Heart right ventricle (tissue), 16 donors: ENCODE measurements around the gene HIVEP2. TPM values are rescaled to one million over a fixed set of nuclear protein-coding genes. Genes with fewer than 3 reads are reported as not detected.
A peak's percentile ranks its signal among the peaks of the same experiment; 100 is the strongest.

Source experiments
- ATAC-seq, 8 donors: fragments of 200-7000 bp; cut with Tn5 transposase; one replicate each; pipeline ENCODE4 v1.9.1; 2020; ENCODE audit warnings: mild to moderate bottlenecking in 8 of 8, moderate library complexity in 8 of 8, moderate number of reproducible peaks in 1 of 8
- DNase-seq, 2 donors: peaks; one replicate each; pipeline ENCODE4 v3.0.0-alpha.2; 2020
- H3K27ac ChIP-seq, 10 donors: fragments of 200-600 bp; sonication (generic) in 2 of 10; one replicate each; pipeline versions ENCODE4 v1.5.0 to v1.8.0; 2020 to 2022; ENCODE audit warnings: mild to moderate bottlenecking in 3 of 10
- H3K27me3 ChIP-seq, 7 donors: fragments of 200-600 bp; one replicate each; pipeline ENCODE4 v1.8.0; 2021 to 2022; ENCODE audit warnings: mild to moderate bottlenecking in 2 of 7
- H3K36me3 ChIP-seq, 9 donors: fragments of 200-600 bp; sonication (generic) in 1 of 9; one replicate each; pipeline versions ENCODE4 v1.5.0 to v1.8.0; 2020 to 2022; ENCODE audit warnings: mild to moderate bottlenecking in 2 of 9
- H3K4me1 ChIP-seq, 9 donors: fragments of 200-600 bp; sonication (generic) in 1 of 9; one replicate each; pipeline versions ENCODE4 v1.5.0 to v1.8.0; 2020 to 2022; ENCODE audit warnings: mild to moderate bottlenecking in 4 of 9
- H3K4me3 ChIP-seq, 10 donors: fragments of 200-600 bp; sonication (generic) in 2 of 10; one replicate each; pipeline versions ENCODE4 v1.5.0 to v1.8.0; 2020 to 2022; ENCODE audit warnings: mild to moderate bottlenecking in 7 of 10, moderate library complexity in 2 of 10
- H3K9me3 ChIP-seq, 11 donors: fragments of 200-600 bp in 10 of 11; sonication (generic) in 2 of 11; one replicate each; pipeline versions ENCODE4 v1.5.0 to v1.8.0; 2013 to 2022; ENCODE audit warnings: mild to moderate bottlenecking in 2 of 11, control low read depth in 1 of 11, moderate library complexity in 1 of 11
- CTCF ChIP-seq, 9 donors: fragments of 200-600 bp; sonication (generic) in 2 of 9; IDR thresholded peaks; one replicate each; pipeline versions ENCODE4 v1.5.0 to v1.8.0; 2021 to 2022; ENCODE audit warnings: antibody characterized with exemption in 9 of 9, mild to moderate bottlenecking in 5 of 9, moderate library complexity in 1 of 9
- WGBS, 2 donors: extraction: QIAGEN DNeasy Blood & Tissue Kit; methylation state at CpG; one replicate each; pipeline ENCODE4 v1.1.7; 2013; ENCODE audit warnings: inconsistent platforms in 1 of 2; 5-methylcytosine and 5-hydroxymethylcytosine counted together
- intact Hi-C, 10 donors: fragments of 100-400 bp; cut with DNase I; formaldehyde crosslinking; loops; one replicate each; pipeline versions ENCODE4 v1.11.1 to v1.14.2; 2022
- polyA plus RNA-seq, 2 donors: library from polyadenylated mRNA; stranded (reverse); fragments of 200-250 nt; gene quantifications; one replicate each; pipeline ENCODE4 v1.2.3, GENCODE V29; 2013
- total RNA-seq, 10 donors: library from RNA; stranded (reverse); fragmentation: NEBNext Ultra II Directional in 3 of 10; extraction: Animal tissue kit (Norgen Biotek cat#: 25700) in 3 of 10; gene quantifications; one replicate each; pipeline versions ENCODE4 v1.2.1 to v1.2.4, GENCODE V29; 2021 to 2023
- donor health status: Arrhythmogenic right ventricular cardiomyopathy.
- donor health status: ischemic (EF 13 %, LVEDD 7.1; RV severe dilation, severe dysfunction).
- donor health status: healthy with polysubstance abuse.
- donor health status: DM: no; HTN: yes; CAD: no.
- donor health status: DM: no; HTN: no; CAD: no.
- donor health status: ischemic (EF 25% LVEDD 6.9; RV normal size, moderate dysfunction).
- donor health status: ischemic (EF 25% LVEDD 5.7; RV mildly dilated, moderate dysfunction).
- donor health status: healthy.
- donor health status: DM: yes; HTN: yes; CAD: no.
- donor health status: Ischemic cardiomyopathy.
- donor health status: ischemic (EF 35%, LVEDD 5.7; RV mildly dilated, moderate dysfunction).
- donor health status: nonischemic (EF 11% LVEDD 7.7; RV severe dilation, severe dysfunction).
- donor health status: DM: yes; HTN: yes; CAD: no.
- donor health status: PGD.
- donor health status: ischemic (EF 29% LVEDD 5.4; RV normal size, mild dysfunction).
- donor health status: nonischemic (EF 23%, LVEDD 6.1; RV moderate dilation, normal function).

HIVEP2 gene
- total and polyA plus RNA-seq, 12 donors, result 2.1 to 31.6 (median 21.2) TPM

- H3K4me1 ChIP-seq, result peaks cover 0 to 37% (median 9%) of the 10 kb centered on the region in 9 donors
- intact Hi-C loops, result no loop called here
Measured at GRCh38 chr6:142914937-142915697, 29.9 kb downstream of the HIVEP2 start.

GRCh38 chr6:142914369-142914768 lies 30.6 kb downstream of the HIVEP2 start:
- intact Hi-C loops, result no loop called here
- no peak for DNase-seq
- no peak for ATAC-seq
- 96 to 99% methylated on average over 2 of the region's 2 CpGs for WGBS, 2 donors
- H3K27ac ChIP-seq, result peak overlapping the region in 1 of 10 donors; percentile 76
- H3K4me3 ChIP-seq, result no peak overlapping the region
- no peak for TF ChIP-seq CTCF (IDR thresholded peaks at IDR 0.05)
- no peaks in the 10 kb centered on the region for H3K27me3 ChIP-seq
- peaks cover 0 to 14% (median 0%) of the 10 kb centered on the region in 9 donors for H3K36me3 ChIP-seq
- no peaks in the 10 kb centered on the region for H3K9me3 ChIP-seq
- peaks cover 0 to 31% (median 9%) of the 10 kb centered on the region in 9 donors for H3K4me1 ChIP-seq

More at GRCh38 chr6:142914937-142915697, 29.9 kb downstream of the HIVEP2 start:
- ATAC-seq (peak in 1 of 8 donors; percentile 14), DNase-seq (no peak)
- WGBS, 2 donors, result 97 to 98% methylated on average over 2 of the region's 2 CpGs
- peaks cover 0 to 14% (median 0%) of the 10 kb centered on the region in 9 donors for H3K36me3 ChIP-seq
- no peak overlapping the region for H3K27ac ChIP-seq
- H3K9me3 ChIP-seq, result no peaks in the 10 kb centered on the region
- no peaks in the 10 kb centered on the region for H3K27me3 ChIP-seq
- H3K4me3 ChIP-seq, result no peak overlapping the region
- TF ChIP-seq CTCF (IDR thresholded peaks at IDR 0.05), result no peak

- H3K4me3 ChIP-seq, result peak overlapping the region in 1 of 10 donors; percentile 22
- H3K36me3 ChIP-seq, result peaks cover 0 to 14% (median 0%) of the 10 kb centered on the region in 9 donors
- DNase-seq (no peak), ATAC-seq (peak in 5 of 8 donors; percentile 7 to 43 (median 22))
- peak overlapping the region in 1 of 10 donors; percentile 76 for H3K27ac ChIP-seq
- peaks cover 0 to 23% (median 5%) of the 10 kb centered on the region in 9 donors for H3K4me1 ChIP-seq
- no peak for TF ChIP-seq CTCF (IDR thresholded peaks at IDR 0.05)
- intact Hi-C loops, result no loop called here
- WGBS, 2 donors, result 87 to 90% methylated on average over 10 of the region's 10 CpGs
- H3K9me3 ChIP-seq, result no peaks in the 10 kb centered on the region
- H3K27me3 ChIP-seq, result no peaks in the 10 kb centered on the region
Measured at GRCh38 chr6:142913511-142914047, 31.4 kb downstream of the HIVEP2 start.

- Histone ChIP-seq H3K27me3 (no peaks in the 10 kb centered on the region), H3K27ac (peak overlapping the region in 1 of 10 donors; percentile 76), H3K4me1 (peaks cover 0 to 21% (median under 1%) of the 10 kb centered on the region in 9 donors), H3K4me3 (peak overlapping the region in 1 of 10 donors; percentile 22), H3K9me3 (no peaks in the 10 kb centered on the region), H3K36me3 (peaks cover 0 to 11% (median 0%) of the 10 kb centered on the region in 9 donors)
- TF ChIP-seq CTCF (IDR thresholded peaks at IDR 0.05), result no peak
- DNase-seq (no peak), ATAC-seq (no peak)
- 91 to 93% methylated on average over 5 of the region's 5 CpGs for WGBS, 2 donors
- intact Hi-C loops, result no loop called here
Measured at GRCh38 chr6:142913036-142913510, 31.9 kb downstream of the HIVEP2 start.
